Esophagus muscularis mucosa (tissue), 4 donors: Measurements from ENCODE around the gene MAPK7. TPM values are rescaled to one million over a fixed set of nuclear protein-coding genes. Genes with fewer than 3 reads are reported as not detected.

Source experiments
- DNase-seq: peaks from one replicate; pipeline ENCODE4 v3.0.0-alpha.2; 2017; ENCODE audit errors: extremely low spot score
- H3K27ac ChIP-seq, 4 donors: fragments of 200-600 bp; sonication (generic); replicated peaks in 1 of 4; 1 replicate in 3 of 4; 2 replicates in 1 of 4; pipeline ENCODE4 v1.5.1; 2016 to 2019; ENCODE audit warnings: mild to moderate bottlenecking in 1 of 4
- H3K27me3 ChIP-seq, 4 donors: fragments of 200-600 bp; sonication (generic); one replicate each; pipeline versions ENCODE4 v1.5.1 to v1.6.0; 2016 to 2019
- H3K36me3 ChIP-seq, 4 donors: fragments of 200-600 bp; sonication (generic); one replicate each; pipeline ENCODE4 v1.5.1; 2016 to 2019
- H3K4me1 ChIP-seq, 4 donors: fragments of 200-600 bp; sonication (generic); one replicate each; pipeline ENCODE4 v1.5.1; 2016 to 2019
- H3K4me3 ChIP-seq, 4 donors: fragments of 200-600 bp; sonication (generic); 1 replicate in 2 of 4; 2 replicates in 2 of 4; pipeline ENCODE4 v1.5.1; 2016 to 2019; ENCODE audit warnings: mild to moderate bottlenecking in 4 of 4, moderate library complexity in 1 of 4
- H3K9me3 ChIP-seq, 4 donors: fragments of 200-600 bp; sonication (generic); 1 replicate in 3 of 4; 2 replicates in 1 of 4; pipeline ENCODE4 v1.5.1; 2016 to 2019
- CTCF ChIP-seq, 3 experiments: fragments of 200-600 bp in 2 of 3; fragments of 450-650 bp in 1 of 3; sonication (generic) in 2 of 3; IDR thresholded peaks; one replicate each; pipeline ENCODE4 v1.5.1; 2017 to 2019; ENCODE audit warnings: antibody characterized with exemption in 3 of 3, mild to moderate bottlenecking in 2 of 3, moderate library complexity in 1 of 3
- EP300 ChIP-seq: sonication (generic); formaldehyde crosslinking; IDR thresholded peaks from one replicate; pipeline ENCODE4 v1.6.1; 2017; ENCODE audit warnings: antibody characterized with exemption
- POLR2A ChIP-seq: fragments of 450-650 bp; IDR thresholded peaks from one replicate; pipeline ENCODE4 v1.6.1; 2017; ENCODE audit warnings: antibody characterized with exemption, moderate library complexity, mild to moderate bottlenecking, low read depth
- POLR2AphosphoS5 ChIP-seq, 2 donors: sonication (generic); formaldehyde crosslinking; IDR thresholded peaks; one replicate each; pipeline ENCODE4 v1.6.1; 2017; ENCODE audit warnings: antibody characterized with exemption in 2 of 2
- WGBS: methylation state at CpG from one replicate; pipeline ENCODE4 v1.1.5; 2018; 5-methylcytosine and 5-hydroxymethylcytosine counted together
- intact Hi-C: fragments of 100-400 bp; cut with DNase I; formaldehyde crosslinking; loops from one replicate; pipeline ENCODE4 v1.15.1; 2023
- total RNA-seq, 4 donors: library from RNA; depleted of rRNA; stranded (reverse); fragments of >200 nt; gene quantifications; one replicate each; pipeline versions ENCODE4 v1.1.0 to v1.2.1, GENCODE V29; 2016

Gene MAPK7
- 10 to 100 TPM; 26.3 to 41.4 (median 33.2) TPM for total RNA-seq

GRCh38 chr17:19378416-19379360, at the start of gene MAPK7:
Gene MAPK7, plus strand, starts transcription at chr17:19378498. Its CDS starts 403 bp downstream, at chr17:19378901.
- Histone ChIP-seq H3K4me3 (peak within 1 kb of the TSS; percentile 72 to 92 (median 90)), H3K9me3 (no peaks in the 10 kb centered on the region), H3K27me3 (no peaks in the 10 kb centered on the region), H3K36me3 (peaks cover 37 to 43% (median 42%) of the 10 kb centered on the region in 4 donors), H3K27ac (peak within 1 kb of the TSS; percentile 91 to 97 (median 94)), H3K4me1 (peaks cover 24 to 65% (median 60%) of the 10 kb centered on the region in 4 donors)
- no peak for DNase-seq
- intact Hi-C loops = loop anchor here (5.0 kb wide), 1 partner anchor 269 kb away; the partner anchor contains the start of gene ALDH3A2
- 6% methylated on average over 20 of the region's 69 CpGs for WGBS
- TF ChIP-seq EP300 (no peak), CTCF (IDR thresholded peaks at IDR 0.05) (no peak), POLR2AphosphoS5 (IDR thresholded peaks at IDR 0.05) (peak; percentile 72 to 91), POLR2A (peak; percentile 54)

GRCh38 chr17:19329136-19329535, 49.2 kb upstream of the MAPK7 start:
- H3K9me3 ChIP-seq = no peaks in the 10 kb centered on the region
- H3K4me3 ChIP-seq = no peak overlapping the region
- intact Hi-C loops = no loop called here
- TF ChIP-seq EP300 (no peak), POLR2AphosphoS5 (IDR thresholded peaks at IDR 0.05) (no peak), CTCF (IDR thresholded peaks at IDR 0.05) (no peak), POLR2A (no peak)
- peaks cover 0 to 70% (median 46%) of the 10 kb centered on the region in 4 donors for H3K36me3 ChIP-seq
- H3K27ac ChIP-seq = no peak overlapping the region
- DNase-seq = no peak
- no peaks in the 10 kb centered on the region for H3K27me3 ChIP-seq
- H3K4me1 ChIP-seq = no peaks in the 10 kb centered on the region
- 80% methylated on average over 1 of the region's 2 CpGs for WGBS

GRCh38 chr17:19329839-19330238, 48.5 kb upstream of the MAPK7 start:
- WGBS = 91% methylated on average over 2 of the region's 2 CpGs
- DNase-seq = no peak
- Histone ChIP-seq H3K27me3 (no peaks in the 10 kb centered on the region), H3K4me1 (no peaks in the 10 kb centered on the region), H3K9me3 (no peaks in the 10 kb centered on the region), H3K4me3 (no peak overlapping the region), H3K36me3 (peaks cover 0 to 70% (median 50%) of the 10 kb centered on the region in 4 donors), H3K27ac (no peak overlapping the region)
- TF ChIP-seq POLR2A (no peak), POLR2AphosphoS5 (IDR thresholded peaks at IDR 0.05) (no peak), EP300 (no peak), CTCF (IDR thresholded peaks at IDR 0.05) (no peak)
- intact Hi-C loops = no loop called here

- TF ChIP-seq POLR2AphosphoS5 (IDR thresholded peaks at IDR 0.05) (no peak), CTCF (IDR thresholded peaks at IDR 0.05) (no peak), EP300 (no peak), POLR2A (no peak)
- WGBS = 74% methylated on average over 3 of the region's 3 CpGs
- Histone ChIP-seq H3K27me3 (no peaks in the 10 kb centered on the region), H3K36me3 (peaks cover 0 to 70% (median 50%) of the 10 kb centered on the region in 4 donors), H3K27ac (no peak overlapping the region), H3K4me3 (no peak overlapping the region), H3K4me1 (no peaks in the 10 kb centered on the region), H3K9me3 (no peaks in the 10 kb centered on the region)
- DNase-seq = no peak
- intact Hi-C loops = no loop called here
Observed at GRCh38 chr17:19330271-19330670, 48.0 kb upstream of the MAPK7 start.
